Astrocyte of the cerebellum (primary cell): ENCODE measurements around the gene C3orf22.

ENCODE experiments used
- DNase-seq: peaks from one replicate; pipeline ENCODE4 v3.0.0-alpha.2; 2011; ENCODE audit warnings: low read depth
- H3K4me3 ChIP-seq: 2 replicates; pipeline ENCODE4 v1.5.1; 2011; ENCODE audit warnings: mild to moderate bottlenecking, low read depth, low read length, moderate library complexity
- in situ Hi-C: cut with HindIII; loops from 2 replicates; pipeline ENCODE4 v1.10.0; 2017; ENCODE audit warnings: low sequenced_read_pairs
- TF ChIP-seq, protein P1 (sequence below): IDR thresholded peaks from 2 replicates; pipeline ENCODE4 v1.5.1; 2012; ENCODE audit warnings: low read length, low read depth, moderate library complexity, mild to moderate bottlenecking; ENCODE audit errors: missing control alignments

Gene C3orf22

DNA sequence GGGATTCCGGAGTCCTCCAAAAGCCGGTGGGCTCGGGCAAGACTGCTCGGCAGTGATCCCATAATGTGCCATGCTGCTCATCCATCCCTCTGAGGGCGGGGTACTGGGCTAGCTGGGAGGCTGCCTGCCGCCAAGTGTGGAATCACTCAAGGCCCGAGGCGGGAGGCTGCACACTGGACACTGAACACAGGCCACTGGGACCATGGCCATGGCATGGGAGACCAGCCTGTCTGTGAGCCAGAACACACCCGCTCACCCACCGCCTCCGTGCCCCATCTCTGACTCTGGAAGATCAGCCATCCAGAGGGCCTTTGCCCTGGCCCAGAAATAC is 1.4 kb downstream of the C3orf22 start:
- no peak overlapping the region for H3K4me3 ChIP-seq
- DNase-seq, result no peak
- TF ChIP-seq, protein P1, sequence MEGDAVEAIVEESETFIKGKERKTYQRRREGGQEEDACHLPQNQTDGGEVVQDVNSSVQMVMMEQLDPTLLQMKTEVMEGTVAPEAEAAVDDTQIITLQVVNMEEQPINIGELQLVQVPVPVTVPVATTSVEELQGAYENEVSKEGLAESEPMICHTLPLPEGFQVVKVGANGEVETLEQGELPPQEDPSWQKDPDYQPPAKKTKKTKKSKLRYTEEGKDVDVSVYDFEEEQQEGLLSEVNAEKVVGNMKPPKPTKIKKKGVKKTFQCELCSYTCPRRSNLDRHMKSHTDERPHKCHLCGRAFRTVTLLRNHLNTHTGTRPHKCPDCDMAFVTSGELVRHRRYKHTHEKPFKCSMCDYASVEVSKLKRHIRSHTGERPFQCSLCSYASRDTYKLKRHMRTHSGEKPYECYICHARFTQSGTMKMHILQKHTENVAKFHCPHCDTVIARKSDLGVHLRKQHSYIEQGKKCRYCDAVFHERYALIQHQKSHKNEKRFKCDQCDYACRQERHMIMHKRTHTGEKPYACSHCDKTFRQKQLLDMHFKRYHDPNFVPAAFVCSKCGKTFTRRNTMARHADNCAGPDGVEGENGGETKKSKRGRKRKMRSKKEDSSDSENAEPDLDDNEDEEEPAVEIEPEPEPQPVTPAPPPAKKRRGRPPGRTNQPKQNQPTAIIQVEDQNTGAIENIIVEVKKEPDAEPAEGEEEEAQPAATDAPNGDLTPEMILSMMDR, result no peak
- in situ Hi-C loops, result no loop called here

GRCh38 chr3:126556637-126557414 is 1.9 kb downstream of the C3orf22 start:
- DNase-seq, result no peak
- in situ Hi-C loops, result no loop called here
- TF ChIP-seq, protein P1, result no peak
- H3K4me3 ChIP-seq, result no peak overlapping the region

GRCh38 chr3:126555795-126556636 is 2.7 kb downstream of the C3orf22 start:
- H3K4me3 ChIP-seq, result no peak overlapping the region
- no peak for DNase-seq
- TF ChIP-seq, protein P1, result no peak
- in situ Hi-C loops, result no loop called here

- TF ChIP-seq, protein P1, result no peak
- in situ Hi-C loops, result no loop called here
- no peak for DNase-seq
Measured at GRCh38 chr3:126554560-126555525, 3.9 kb downstream of the C3orf22 start.

DNA sequence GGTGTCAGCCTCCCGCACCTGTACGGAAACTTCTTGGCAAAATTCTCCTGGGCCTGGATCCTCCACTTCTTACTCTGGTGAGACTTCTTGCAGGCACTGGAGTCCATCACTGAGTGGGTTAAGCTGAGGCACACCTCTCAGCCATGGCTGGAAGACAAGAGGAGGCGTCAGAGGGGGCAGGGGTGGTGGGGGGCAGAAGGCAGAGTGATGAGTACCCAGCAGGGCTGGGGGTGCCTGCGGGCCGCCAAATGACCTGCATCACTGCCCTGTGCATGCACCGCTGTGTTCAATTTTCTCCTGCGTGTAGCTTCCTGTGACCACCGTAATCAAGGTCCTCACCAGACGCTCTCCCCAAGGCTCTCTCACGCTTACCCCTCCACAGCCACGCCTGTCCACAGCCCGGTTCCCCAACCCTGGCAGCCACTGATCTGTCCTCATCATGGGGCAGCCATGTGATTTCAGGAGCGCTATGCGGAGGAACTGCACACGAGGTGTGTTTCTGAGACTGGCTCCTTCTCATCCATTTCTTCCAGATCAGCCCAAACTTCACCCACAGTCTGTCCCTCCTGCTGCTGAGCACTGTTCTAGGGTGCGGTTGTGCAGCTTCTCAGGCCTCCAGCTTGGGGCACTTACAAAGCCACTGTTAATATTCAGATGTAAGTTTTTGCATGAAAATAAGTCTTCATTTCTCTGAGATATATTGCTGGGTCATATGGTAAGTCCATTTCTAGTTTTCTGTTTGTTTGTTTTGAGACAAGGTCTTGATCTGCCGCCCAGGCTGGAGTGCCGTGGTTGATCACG is 5.2 kb downstream of the C3orf22 start:
- TF ChIP-seq, protein P1, result no peak
- in situ Hi-C loops, result no loop called here
- DNase-seq, result no peak
- no peak overlapping the region for H3K4me3 ChIP-seq

More at GRCh38 chr3:126554560-126555525, 3.9 kb downstream of the C3orf22 start:
- no peak overlapping the region for H3K4me3 ChIP-seq
